ENCODE data around the gene ZNF423.
"Not testable (repeated sequence)": the region's sequence is repeated elsewhere in the genome, so short reads cannot be mapped to it uniquely, and the experiment has no call there.

ZNF423 gene

GRCh38 chr16:49855822-49856671, at the start of gene ZNF423:
TSS of gene ZNF423 (minus strand) at chr16:49856112. CDS start at chr16:49855774, 338 bp downstream.
- no peak for DNase-seq (ENCODE audit: low read depth)

- no peak for DNase-seq (ENCODE audit: low read depth)
Measured at GRCh38 chr16:49904348-49905062, 48.6 kb upstream of the ZNF423 start.

DNA sequence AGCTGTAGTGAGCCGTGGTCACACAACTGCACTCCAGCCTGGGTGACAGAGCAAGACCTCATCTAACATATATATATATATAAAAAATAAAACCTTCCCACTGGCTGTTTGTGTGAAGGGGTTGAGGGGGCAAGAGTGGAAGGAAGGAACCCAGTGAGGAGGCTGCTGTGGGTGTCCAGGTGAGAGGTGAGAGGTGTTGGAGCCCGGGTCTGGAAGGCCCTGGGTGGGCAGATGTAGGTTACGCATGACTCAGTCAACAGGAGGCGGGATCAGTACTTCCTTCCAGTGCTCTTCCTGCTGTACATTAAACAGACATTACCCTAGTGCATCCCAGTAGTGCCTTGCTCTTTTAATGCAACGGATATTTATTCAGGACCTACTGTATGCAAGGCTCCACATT, 47.0 kb upstream of the ZNF423 start:
- DNase-seq (ENCODE audit: low read depth): no peak

DNA sequence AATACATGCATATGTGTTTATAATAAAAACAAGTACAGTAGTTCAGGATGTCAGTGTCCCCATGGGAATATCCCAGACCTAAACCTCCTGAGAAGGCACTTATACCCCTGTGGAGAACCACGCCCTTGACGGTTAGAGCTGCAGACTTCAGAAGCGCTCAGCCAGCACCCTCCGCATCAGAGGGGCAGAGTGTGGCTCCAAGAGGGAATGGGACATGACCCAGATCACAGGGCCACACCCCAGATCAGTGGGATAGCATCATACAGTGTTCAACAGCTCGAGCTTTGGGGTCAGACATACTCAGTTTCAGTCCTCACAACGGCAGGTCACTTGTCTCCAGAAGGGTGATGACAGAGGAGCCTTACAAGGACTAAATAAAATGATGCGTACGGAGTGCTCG, 45.8 kb upstream of the ZNF423 start:
- no peak for DNase-seq (ENCODE audit: low read depth)

GRCh38 chr16:49900875-49901274, 45.0 kb upstream of the ZNF423 start:
- no peak for DNase-seq (ENCODE audit: low read depth)

DNA sequence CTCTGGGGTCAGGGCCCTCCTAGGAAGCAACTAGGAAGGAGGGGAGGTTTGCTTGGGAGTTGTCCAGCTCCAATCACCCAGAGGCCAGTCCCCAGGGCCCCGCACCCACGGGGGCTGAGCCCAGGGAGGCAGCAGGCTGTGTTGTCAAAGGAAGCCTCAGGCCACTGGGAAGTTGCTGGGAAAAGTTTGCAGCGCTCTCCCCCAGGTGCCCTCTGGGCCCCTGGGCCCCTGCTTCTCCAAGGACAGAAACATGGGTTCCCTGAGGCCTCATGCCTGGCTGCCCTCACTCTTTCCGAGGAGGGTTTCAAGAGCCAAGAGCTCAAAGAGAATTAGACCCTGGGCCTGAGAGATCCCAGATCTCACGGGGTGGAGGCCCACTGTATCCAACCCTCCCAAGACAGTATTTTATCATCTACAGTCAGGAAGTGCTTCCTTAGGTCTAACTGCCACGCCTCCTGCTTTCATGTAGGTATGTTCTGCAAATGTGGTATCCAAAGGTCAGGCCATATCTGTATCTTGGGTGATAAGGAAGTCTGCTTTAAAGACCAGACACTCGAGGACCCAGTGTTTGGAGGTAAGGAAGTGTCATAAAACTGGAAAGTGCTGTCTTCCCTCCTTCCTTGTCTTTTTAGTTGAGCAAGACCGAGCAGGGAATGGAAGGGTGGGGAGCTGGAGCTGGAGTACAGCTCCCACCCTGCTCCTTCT, 44.2 kb upstream of the ZNF423 start:
- no peak for DNase-seq (ENCODE audit: low read depth)

DNA sequence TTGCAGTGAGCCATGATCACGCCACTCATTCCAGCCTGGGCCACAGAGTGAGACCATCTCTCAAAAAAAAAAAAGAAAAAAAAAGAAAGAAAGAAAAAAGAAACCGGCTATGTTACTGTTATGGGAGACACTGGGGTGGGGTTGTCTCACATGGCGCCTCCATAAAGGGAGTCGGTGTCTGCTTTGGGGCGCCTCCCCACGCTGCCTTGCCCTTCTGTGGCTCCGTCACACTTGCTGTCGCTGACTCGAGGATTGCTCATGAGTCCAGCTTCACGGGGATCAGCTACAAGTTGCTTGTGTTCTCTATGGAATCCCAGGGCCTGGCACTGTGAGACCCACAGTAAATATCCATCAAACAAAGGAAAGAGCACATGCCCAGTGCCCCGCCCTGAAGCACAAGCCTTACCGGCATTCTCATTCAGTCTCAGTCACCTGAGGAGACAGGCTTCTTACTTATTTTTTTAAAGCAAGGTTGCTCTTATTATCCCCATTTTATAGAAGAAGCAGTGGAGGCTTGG, 40.6 kb upstream of the ZNF423 start:
- no peak for DNase-seq (ENCODE audit: low read depth)

GRCh38 chr16:49890876-49891275, 35.0 kb upstream of the ZNF423 start:
- no peak for DNase-seq (ENCODE audit: low read depth)

- DNase-seq (ENCODE audit: low read depth): no peak
Measured at GRCh38 chr16:49889725-49890397, 33.9 kb upstream of the ZNF423 start.

- DNase-seq (ENCODE audit: low read depth): no peak
Measured at GRCh38 chr16:49886554-49887094, 30.7 kb upstream of the ZNF423 start.

GRCh38 chr16:49884033-49885015, 28.4 kb upstream of the ZNF423 start:
- no peak for DNase-seq (ENCODE audit: low read depth)

DNA sequence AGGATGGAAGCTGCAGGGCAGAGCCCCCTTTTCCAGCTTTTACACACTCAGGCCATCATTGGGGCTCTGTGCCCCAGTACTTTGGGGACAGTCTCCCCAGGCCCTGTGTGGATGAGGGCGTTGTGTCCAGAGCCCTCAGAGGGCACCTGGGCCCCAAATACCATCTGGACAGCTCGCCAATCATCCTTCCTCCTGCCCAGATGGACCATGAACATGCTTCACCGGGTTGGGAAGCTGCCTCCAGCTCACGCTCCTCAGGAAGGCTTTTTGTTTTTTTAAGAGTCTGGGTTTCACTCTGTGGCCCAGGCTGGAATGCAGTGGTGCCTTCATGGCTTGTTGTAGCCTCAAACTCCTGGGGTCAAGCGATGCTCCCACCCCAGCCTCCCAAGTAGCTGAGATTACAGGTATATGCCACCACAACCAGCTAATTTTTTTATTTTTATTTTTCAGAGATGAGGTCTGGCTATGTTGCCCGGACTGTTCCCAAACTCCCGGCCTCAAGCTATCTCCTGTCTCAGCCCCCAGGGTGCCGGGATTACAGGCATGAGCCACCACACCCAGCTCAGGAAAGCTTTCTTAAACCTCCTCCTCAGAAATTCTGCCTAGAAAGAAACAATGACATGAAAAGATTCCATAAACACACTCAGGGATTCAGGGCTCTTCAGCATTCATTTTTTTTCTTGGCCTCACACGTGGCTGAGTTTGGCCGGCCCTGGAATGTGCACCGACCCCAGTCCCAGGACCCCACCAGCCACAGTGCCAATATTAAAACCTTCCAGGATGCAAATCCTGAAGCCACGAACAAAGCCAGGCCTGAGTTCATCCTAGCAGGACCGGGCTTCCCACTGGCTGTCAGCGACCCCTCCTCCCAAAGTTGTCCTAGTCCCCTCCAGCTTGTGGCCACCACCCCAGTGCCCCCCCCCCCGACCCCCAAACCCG, 27.4 kb upstream of the ZNF423 start:
- DNase-seq (ENCODE audit: low read depth): no peak

DNA sequence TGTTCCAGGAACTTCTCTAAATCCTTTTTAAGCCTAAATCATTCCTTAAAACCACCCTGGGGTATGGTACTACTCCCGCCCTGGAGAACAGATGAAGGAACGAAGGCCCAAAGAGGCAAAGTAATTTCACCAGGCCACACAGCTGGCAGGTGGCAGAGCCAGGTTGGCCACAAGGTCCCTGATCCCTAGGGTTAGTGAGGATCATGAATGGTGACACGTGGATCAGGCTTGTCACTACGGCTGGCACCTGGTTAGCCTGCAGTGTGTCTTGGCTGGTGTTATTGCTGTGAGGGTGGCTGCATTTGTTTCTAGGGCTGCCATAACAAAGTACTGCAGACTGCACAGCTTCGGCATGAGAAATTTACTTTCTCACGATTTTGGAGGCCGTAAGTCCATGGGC, 26.0 kb upstream of the ZNF423 start:
- no peak for DNase-seq (ENCODE audit: low read depth)

GRCh38 chr16:49878540-49878939, 22.6 kb upstream of the ZNF423 start:
- not testable (repeated sequence) for DNase-seq (ENCODE audit: low read depth)

DNA sequence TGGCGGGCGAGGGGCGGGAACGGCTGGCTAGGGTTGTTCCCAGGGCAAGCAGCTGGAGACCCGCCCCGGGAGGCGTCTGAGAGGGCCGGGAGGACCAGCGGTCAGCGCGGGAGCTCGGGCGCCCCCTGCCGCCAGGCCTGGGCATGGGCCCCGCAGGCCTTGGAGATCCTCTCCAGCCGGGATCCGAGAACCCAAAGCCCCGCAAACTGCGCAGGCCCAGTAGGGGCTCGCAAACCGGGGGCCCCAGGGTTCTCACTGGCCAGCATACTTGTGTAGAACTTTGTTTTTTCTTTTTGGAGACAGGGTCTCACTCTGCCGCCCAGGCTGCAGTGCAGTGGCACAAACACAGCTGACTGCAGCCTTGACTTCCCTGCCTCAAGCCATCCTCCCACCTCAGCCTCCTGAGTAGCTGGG, 20.8 kb upstream of the ZNF423 start:
- no peak for DNase-seq (ENCODE audit: low read depth)

GRCh38 chr16:49875806-49876715, 20.1 kb upstream of the ZNF423 start:
- no peak for DNase-seq (ENCODE audit: low read depth)

- no peak for DNase-seq (ENCODE audit: low read depth)
Measured at GRCh38 chr16:49874613-49875237, 18.8 kb upstream of the ZNF423 start.

DNA sequence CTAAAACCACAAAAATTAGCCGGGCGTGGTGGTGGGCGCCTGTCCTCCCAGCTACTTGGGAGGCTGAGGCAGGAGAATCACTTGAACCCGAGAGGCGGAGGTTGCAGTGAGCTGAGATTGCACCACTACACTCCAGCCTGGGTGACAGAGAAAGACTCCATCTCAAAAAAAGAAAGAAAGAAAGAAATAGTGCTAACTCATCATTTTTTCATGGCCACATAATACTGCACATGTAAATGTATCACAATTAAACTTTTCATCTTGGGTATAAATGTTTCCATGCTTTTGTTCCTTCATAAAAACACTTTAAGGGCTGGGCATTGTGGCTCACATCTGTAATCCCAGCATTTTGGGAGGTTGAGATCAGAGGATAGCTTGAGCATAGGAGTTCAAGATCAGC, 15.9 kb upstream of the ZNF423 start:
- DNase-seq (ENCODE audit: low read depth): not testable (repeated sequence)

Data from GM04504 (cell line).